ACC112 (cell line): ENCODE measurements around the gene CREG2.

Source experiments
- H2AFZ ChIP-seq: fragments of 200-600 bp; sonication (generic); one replicate; pipeline ENCODE4 v1.6.0; 2017; ENCODE audit warnings: antibody characterized with exemption, low read length; ENCODE audit not compliant: unreplicated experiment
- H3K27ac ChIP-seq: fragments of 200-600 bp; sonication (generic); 2 replicates; pipeline ENCODE4 v1.5.1; 2014; ENCODE audit warnings: low read depth, mild to moderate bottlenecking, antibody characterized with exemption, low read length, moderate library complexity
- H3K27me3 ChIP-seq: fragments of 200-600 bp; sonication (generic); 2 replicates; pipeline ENCODE4 v1.6.1; 2014; ENCODE audit warnings: mild to moderate bottlenecking, antibody characterized with exemption, low read length, moderate library complexity, mixed read lengths; ENCODE audit not compliant: insufficient read depth
- H3K36me3 ChIP-seq: fragments of 200-600 bp; sonication (generic); 2 replicates; pipeline ENCODE4 v1.6.1; 2016; ENCODE audit warnings: mild to moderate bottlenecking, antibody characterized with exemption, low read length, moderate library complexity, mixed read lengths; ENCODE audit not compliant: insufficient read depth
- H3K4me1 ChIP-seq: fragments of 200-600 bp; sonication (generic); one replicate; pipeline ENCODE4 v1.6.1; 2016; ENCODE audit warnings: low read length, mixed read lengths; ENCODE audit not compliant: insufficient read depth, unreplicated experiment, control insufficient read depth
- H3K4me3 ChIP-seq: fragments of 200-600 bp; sonication (generic); 2 replicates; pipeline ENCODE4 v1.5.1; 2014; ENCODE audit warnings: mild to moderate bottlenecking, low read depth, low read length
- H3K79me2 ChIP-seq: fragments of 200-600 bp; sonication (generic); one replicate; pipeline ENCODE4 v1.6.0; 2016; ENCODE audit warnings: low read length; ENCODE audit not compliant: control insufficient read depth, unreplicated experiment, insufficient read depth

CREG2 gene

GRCh38 chr2:101387151-101387834 lies at the start of gene CREG2:
TSS of gene CREG2 (minus strand) at chr2:101387503. CDS start at chr2:101387457, 46 bp downstream.
- Histone ChIP-seq H3K27ac (no peak within 1 kb of the TSS), H3K4me3 (peak within 1 kb of the TSS; percentile 72), H3K79me2 (no peaks in the 10 kb centered on the region), H3K4me1 (peaks cover 10% of the 10 kb centered on the region), H3K36me3 (0 out of 2 replicates have a peak, but pooled peaks cover 1% of the 10 kb centered on the region), H2AFZ (peak within 1 kb of the TSS; percentile 30), H3K27me3 (peaks cover 35% of the 10 kb centered on the region)

- no peaks in the 10 kb centered on the region for H3K27me3 ChIP-seq
- H3K4me1 ChIP-seq, result peaks cover 33% of the 10 kb centered on the region
- H3K27ac ChIP-seq, result no peak overlapping the region
- H3K36me3 ChIP-seq, result no peaks in the 10 kb centered on the region
- no peaks in the 10 kb centered on the region for H3K79me2 ChIP-seq
- no peak overlapping the region for H2AFZ ChIP-seq
- H3K4me3 ChIP-seq, result no peak overlapping the region
These were observed 47.9 kb upstream of the CREG2 start for GRCh38 chr2:101435001-101435862.

GRCh38 chr2:101433465-101433864 lies 46.2 kb upstream of the CREG2 start:
- Histone ChIP-seq H2AFZ (no peak overlapping the region), H3K4me1 (peaks cover 33% of the 10 kb centered on the region), H3K4me3 (no peak overlapping the region), H3K27ac (peak overlapping the region; percentile 63), H3K36me3 (no peaks in the 10 kb centered on the region), H3K79me2 (no peaks in the 10 kb centered on the region), H3K27me3 (no peaks in the 10 kb centered on the region)

- Histone ChIP-seq H3K4me1 (peaks cover 33% of the 10 kb centered on the region), H3K79me2 (no peaks in the 10 kb centered on the region), H3K36me3 (no peaks in the 10 kb centered on the region), H2AFZ (no peak overlapping the region), H3K27ac (peak overlapping the region; percentile 63), H3K27me3 (no peaks in the 10 kb centered on the region), H3K4me3 (no peak overlapping the region)
These were observed 45.3 kb upstream of the CREG2 start for GRCh38 chr2:101432411-101433181.

- Histone ChIP-seq H3K79me2 (no peaks in the 10 kb centered on the region), H3K4me1 (peaks cover 33% of the 10 kb centered on the region), H3K27ac (peak overlapping the region; percentile 25; the same call in 1 of the 2 replicates), H3K4me3 (no peak overlapping the region), H2AFZ (no peak overlapping the region), H3K36me3 (no peaks in the 10 kb centered on the region), H3K27me3 (no peaks in the 10 kb centered on the region)
These were observed 44.2 kb upstream of the CREG2 start for GRCh38 chr2:101431486-101431885.

GRCh38 chr2:101430156-101430555 lies 42.9 kb upstream of the CREG2 start:
- Histone ChIP-seq H3K27me3 (no peaks in the 10 kb centered on the region), H2AFZ (no peak overlapping the region), H3K4me1 (peaks cover 26% of the 10 kb centered on the region), H3K79me2 (no peaks in the 10 kb centered on the region), H3K4me3 (no peak overlapping the region), H3K27ac (no peak overlapping the region), H3K36me3 (no peaks in the 10 kb centered on the region)

GRCh38 chr2:101429453-101429852 lies 42.1 kb upstream of the CREG2 start:
- peaks cover 26% of the 10 kb centered on the region for H3K4me1 ChIP-seq
- H3K27me3 ChIP-seq, result no peaks in the 10 kb centered on the region
- H2AFZ ChIP-seq, result no peak overlapping the region
- H3K79me2 ChIP-seq, result no peaks in the 10 kb centered on the region
- no peaks in the 10 kb centered on the region for H3K36me3 ChIP-seq
- no peak overlapping the region for H3K27ac ChIP-seq
- H3K4me3 ChIP-seq, result no peak overlapping the region

GRCh38 chr2:101428422-101429176 lies 41.3 kb upstream of the CREG2 start:
- Histone ChIP-seq H3K27ac (no peak overlapping the region), H3K79me2 (no peaks in the 10 kb centered on the region), H2AFZ (no peak overlapping the region), H3K27me3 (no peaks in the 10 kb centered on the region), H3K4me3 (no peak overlapping the region), H3K4me1 (peaks cover 25% of the 10 kb centered on the region), H3K36me3 (no peaks in the 10 kb centered on the region)

- H3K4me3 ChIP-seq, result no peak overlapping the region
- H2AFZ ChIP-seq, result no peak overlapping the region
- no peaks in the 10 kb centered on the region for H3K79me2 ChIP-seq
- no peaks in the 10 kb centered on the region for H3K27me3 ChIP-seq
- no peak overlapping the region for H3K27ac ChIP-seq
- no peaks in the 10 kb centered on the region for H3K36me3 ChIP-seq
- peaks cover 16% of the 10 kb centered on the region for H3K4me1 ChIP-seq
These were observed 40.4 kb upstream of the CREG2 start for GRCh38 chr2:101427743-101428142.

GRCh38 chr2:101427240-101427639 lies 39.9 kb upstream of the CREG2 start:
- no peak overlapping the region for H2AFZ ChIP-seq
- no peak overlapping the region for H3K27ac ChIP-seq
- H3K36me3 ChIP-seq, result no peaks in the 10 kb centered on the region
- H3K79me2 ChIP-seq, result no peaks in the 10 kb centered on the region
- H3K27me3 ChIP-seq, result no peaks in the 10 kb centered on the region
- no peak overlapping the region for H3K4me3 ChIP-seq
- H3K4me1 ChIP-seq, result peaks cover 11% of the 10 kb centered on the region
